WTC11 (cell line): ENCODE results near the gene HECW1. TPM values are rescaled to one million over a fixed set of nuclear protein-coding genes. Genes with fewer than 3 reads are reported as not detected.

Experiments used
- ATAC-seq: fragments of 200-7000 bp; cut with Tn5 transposase; 2 replicates; pipeline ENCODE4 v1.10.0; 2021; ENCODE audit warnings: mild to moderate bottlenecking, moderate library complexity
- CTCF ChIA-PET: fragments of 300-600 bp; sonication (Branson Sonifier 250); formaldehyde crosslinking; loops from one replicate; lab custom pipeline; 2021; ENCODE audit warnings: antibody characterized with exemption; lab: Charles Lee
- POLR2A ChIA-PET: fragments of 350-600 bp; sonication (Branson Sonifier 250); formaldehyde crosslinking; loops from one replicate; lab custom pipeline; 2021; ENCODE audit warnings: antibody characterized with exemption; lab: Charles Lee
- DNase-seq: peaks from one replicate; pipeline ENCODE4 v3.0.0; 2021; ENCODE audit warnings: low spot score
- H3K27ac Mint-ChIP-seq: 2 replicates; pipeline ENCODE4 v1.8.0; 2021; ENCODE audit warnings: mixed read lengths
- H3K27me3 Mint-ChIP-seq: 2 replicates; pipeline ENCODE4 v1.8.0; 2021; ENCODE audit warnings: low read depth, mild to moderate bottlenecking, moderate library complexity, mixed read lengths
- H3K36me3 Mint-ChIP-seq: 2 replicates; pipeline ENCODE4 v1.8.0; 2021; ENCODE audit warnings: mixed read lengths
- H3K4me1 Mint-ChIP-seq: 2 replicates; pipeline ENCODE4 v1.8.0; 2022; ENCODE audit warnings: mixed read lengths
- H3K4me3 Mint-ChIP-seq: 2 replicates; pipeline ENCODE4 v1.8.0; 2021; ENCODE audit warnings: mild to moderate bottlenecking, moderate library complexity, mixed read lengths
- H3K9me3 Mint-ChIP-seq: 2 replicates; pipeline ENCODE4 v1.8.0; 2021; ENCODE audit warnings: mixed read lengths
- CDX4 ChIP-seq: fragments of 250-450 bp; sonication (Bioruptor Pico); IDR thresholded peaks from 2 replicates; pipeline ENCODE4 v1.9.0; 2021; ENCODE audit warnings: moderate library complexity, mild to moderate bottlenecking, inconsistent platforms, borderline replicate concordance
- CREB1 ChIP-seq: sonication (generic); formaldehyde crosslinking; IDR thresholded peaks from 2 replicates; pipeline ENCODE4 v1.8.0; 2023; ENCODE audit warnings: mild to moderate bottlenecking, missing genetic modification reagents
- FOXP4 ChIP-seq: sonication (generic); formaldehyde crosslinking; IDR thresholded peaks from 2 replicates; pipeline ENCODE4 v1.8.0; 2022; ENCODE audit warnings: mild to moderate bottlenecking, missing genetic modification reagents
- GABPB1 ChIP-seq: sonication (generic); formaldehyde crosslinking; IDR thresholded peaks from 2 replicates; pipeline ENCODE4 v1.8.1; 2023; ENCODE audit warnings: mild to moderate bottlenecking, missing genetic modification reagents
- GTF2I ChIP-seq: fragments of 250-450 bp; sonication (Bioruptor Pico); conservative IDR thresholded peaks from 2 replicates; pipeline ENCODE4 v1.4.0; 2021; ENCODE audit warnings: mild to moderate bottlenecking
- JAZF1 ChIP-seq: fragments of 250-450 bp; sonication (Bioruptor Pico); IDR thresholded peaks from 2 replicates; pipeline ENCODE4 v1.9.0; 2021; ENCODE audit warnings: moderate library complexity, mild to moderate bottlenecking, inconsistent platforms
- NFE2L1 ChIP-seq: sonication (generic); formaldehyde crosslinking; IDR thresholded peaks from 2 replicates; pipeline ENCODE4 v1.8.1; 2023; ENCODE audit warnings: missing genetic modification reagents
- PRRX2 ChIP-seq: fragments of 250-450 bp; sonication (Bioruptor Pico); IDR thresholded peaks from 2 replicates; pipeline ENCODE4 v1.8.0; 2021; ENCODE audit warnings: mild to moderate bottlenecking
- RORB ChIP-seq: fragments of 250-450 bp; sonication (Bioruptor Pico); IDR thresholded peaks from 2 replicates; pipeline ENCODE4 v1.9.0; 2021; ENCODE audit warnings: mild to moderate bottlenecking
- SMAD4 ChIP-seq: sonication (generic); formaldehyde crosslinking; IDR thresholded peaks from 2 replicates; pipeline ENCODE4 v1.8.0; 2022; ENCODE audit warnings: mild to moderate bottlenecking, missing genetic modification reagents
- ZBTB43 ChIP-seq: sonication (generic); formaldehyde crosslinking; IDR thresholded peaks from 2 replicates; pipeline ENCODE4 v1.8.1; 2023; ENCODE audit warnings: mild to moderate bottlenecking, missing genetic modification reagents
- ZNF121 ChIP-seq: sonication (generic); formaldehyde crosslinking; IDR thresholded peaks from 2 replicates; pipeline ENCODE4 v1.8.0; 2023; ENCODE audit warnings: missing genetic modification reagents
- ZNF232 ChIP-seq: sonication (generic); formaldehyde crosslinking; IDR thresholded peaks from 2 replicates; pipeline ENCODE4 v1.8.0; 2022; ENCODE audit warnings: mild to moderate bottlenecking, missing genetic modification reagents
- ZNF416 ChIP-seq: fragments of 250-450 bp; sonication (Bioruptor Pico); IDR thresholded peaks from 2 replicates; pipeline ENCODE4 v1.9.0; 2021; ENCODE audit warnings: mild to moderate bottlenecking, inconsistent platforms
- ZSCAN18 ChIP-seq: fragments of 250-450 bp; sonication (Bioruptor Pico); IDR thresholded peaks from 2 replicates; pipeline ENCODE4 v2.1.2; 2022; ENCODE audit warnings: mild to moderate bottlenecking, moderate library complexity
- total RNA-seq: library from RNA; stranded (reverse); gene quantifications from 3 replicates; pipeline ENCODE4 v1.2.3, GENCODE V29; 2021
- TF ChIP-seq, protein P1 (sequence below): sonication (generic); formaldehyde crosslinking; IDR thresholded peaks from 2 replicates; pipeline ENCODE4 v1.8.0; 2023; ENCODE audit warnings: mild to moderate bottlenecking, missing genetic modification reagents
- TF ChIP-seq, protein P2 (sequence below): sonication (generic); formaldehyde crosslinking; IDR thresholded peaks from 2 replicates; pipeline ENCODE4 v1.8.1; 2023; ENCODE audit warnings: mild to moderate bottlenecking, missing genetic modification reagents, moderate library complexity
- TF ChIP-seq, protein P3 (sequence below): fragments of 200-600 bp; IDR thresholded peaks from 2 replicates; pipeline ENCODE4 v1.8.0; 2022; ENCODE audit warnings: antibody characterized with exemption
- TF ChIP-seq, protein P4 (sequence below): sonication (generic); formaldehyde crosslinking; IDR thresholded peaks from 2 replicates; pipeline ENCODE4 v1.8.0; 2023; ENCODE audit warnings: missing genetic modification reagents, mild to moderate bottlenecking, borderline replicate concordance

HECW1 gene
- total RNA-seq, 1 experiment from 2014 or later, result 6.1 TPM

DNA sequence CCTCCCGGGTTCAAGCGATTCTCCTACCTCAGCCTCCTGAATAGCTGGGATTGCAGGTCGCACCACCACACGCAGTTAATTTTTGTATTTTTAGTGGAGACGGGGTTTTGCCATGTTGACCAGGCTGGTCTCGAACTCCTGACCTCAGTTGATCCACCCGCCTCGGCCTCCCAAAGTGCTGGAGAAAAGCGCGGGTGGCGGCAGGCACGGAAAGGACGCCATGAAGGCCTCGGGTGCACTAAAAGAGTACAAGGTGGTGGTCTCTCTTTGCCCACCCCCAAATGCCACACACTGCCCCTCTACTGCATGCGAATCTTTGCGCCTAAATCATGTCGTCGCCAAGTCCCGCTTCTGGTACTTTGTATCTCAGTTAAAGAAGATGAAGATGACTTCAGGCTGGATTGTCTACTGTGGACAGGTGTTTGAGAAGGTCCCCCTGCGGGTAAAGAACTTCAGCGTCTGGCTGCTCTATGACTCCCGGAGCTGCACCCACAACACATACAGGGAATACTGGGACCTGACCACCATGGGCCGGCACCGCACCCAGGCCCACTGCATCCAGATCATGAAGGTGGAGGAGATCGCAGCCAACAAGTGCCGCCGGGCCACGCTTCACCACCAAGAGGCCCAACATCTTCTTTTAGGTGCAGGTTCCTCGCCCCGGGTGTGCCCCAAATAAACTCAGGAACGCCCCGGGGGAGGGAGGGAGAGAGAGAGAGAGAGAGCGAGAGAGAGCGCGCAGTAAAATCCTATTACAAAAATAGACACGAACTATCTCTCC, 161.7 kb downstream of the HECW1 start:
- CTCF ChIA-PET, result interaction anchor here (3.6 kb wide), 1 partner anchor 13 kb away, joined by 12 read pairs; no protein-coding TSS in a partner anchor
- POLR2A ChIA-PET, result no interaction called here
- H3K36me3 Mint-ChIP-seq, result peaks cover 27% of the 10 kb centered on the region
- peaks cover 4% of the 10 kb centered on the region; the same call in 1 of the 2 replicates for H3K27me3 Mint-ChIP-seq
- ATAC-seq, result no peak
- DNase-seq, result no peak
- no peak overlapping the region for H3K27ac Mint-ChIP-seq
- peaks cover 39% of the 10 kb centered on the region for H3K9me3 Mint-ChIP-seq
- TF ChIP-seq JAZF1 (no peak), ZBTB43 (no peak), CREB1 (CRISPR knock-in tag) (no peak), ZNF121 (peak; percentile 55; the same call in 1 of the 2 replicates), FOXP4 (no peak), GTF2I (CRISPR knock-in tag) (no peak)
- TF ChIP-seq, protein P1, sequence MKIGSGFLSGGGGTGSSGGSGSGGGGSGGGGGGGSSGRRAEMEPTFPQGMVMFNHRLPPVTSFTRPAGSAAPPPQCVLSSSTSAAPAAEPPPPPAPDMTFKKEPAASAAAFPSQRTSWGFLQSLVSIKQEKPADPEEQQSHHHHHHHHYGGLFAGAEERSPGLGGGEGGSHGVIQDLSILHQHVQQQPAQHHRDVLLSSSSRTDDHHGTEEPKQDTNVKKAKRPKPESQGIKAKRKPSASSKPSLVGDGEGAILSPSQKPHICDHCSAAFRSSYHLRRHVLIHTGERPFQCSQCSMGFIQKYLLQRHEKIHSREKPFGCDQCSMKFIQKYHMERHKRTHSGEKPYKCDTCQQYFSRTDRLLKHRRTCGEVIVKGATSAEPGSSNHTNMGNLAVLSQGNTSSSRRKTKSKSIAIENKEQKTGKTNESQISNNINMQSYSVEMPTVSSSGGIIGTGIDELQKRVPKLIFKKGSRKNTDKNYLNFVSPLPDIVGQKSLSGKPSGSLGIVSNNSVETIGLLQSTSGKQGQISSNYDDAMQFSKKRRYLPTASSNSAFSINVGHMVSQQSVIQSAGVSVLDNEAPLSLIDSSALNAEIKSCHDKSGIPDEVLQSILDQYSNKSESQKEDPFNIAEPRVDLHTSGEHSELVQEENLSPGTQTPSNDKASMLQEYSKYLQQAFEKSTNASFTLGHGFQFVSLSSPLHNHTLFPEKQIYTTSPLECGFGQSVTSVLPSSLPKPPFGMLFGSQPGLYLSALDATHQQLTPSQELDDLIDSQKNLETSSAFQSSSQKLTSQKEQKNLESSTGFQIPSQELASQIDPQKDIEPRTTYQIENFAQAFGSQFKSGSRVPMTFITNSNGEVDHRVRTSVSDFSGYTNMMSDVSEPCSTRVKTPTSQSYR, result no peak
- TF ChIP-seq, protein P2, sequence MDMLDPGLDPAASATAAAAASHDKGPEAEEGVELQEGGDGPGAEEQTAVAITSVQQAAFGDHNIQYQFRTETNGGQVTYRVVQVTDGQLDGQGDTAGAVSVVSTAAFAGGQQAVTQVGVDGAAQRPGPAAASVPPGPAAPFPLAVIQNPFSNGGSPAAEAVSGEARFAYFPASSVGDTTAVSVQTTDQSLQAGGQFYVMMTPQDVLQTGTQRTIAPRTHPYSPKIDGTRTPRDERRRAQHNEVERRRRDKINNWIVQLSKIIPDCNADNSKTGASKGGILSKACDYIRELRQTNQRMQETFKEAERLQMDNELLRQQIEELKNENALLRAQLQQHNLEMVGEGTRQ (CRISPR knock-in tag), result no peak
- no peak overlapping the region for H3K4me3 Mint-ChIP-seq
- peaks cover 23% of the 10 kb centered on the region for H3K4me1 Mint-ChIP-seq

- ChIA-PET CTCF (interaction anchor here (3.6 kb wide), 1 partner anchor 14 kb away, joined by 12 read pairs; no protein-coding TSS in a partner anchor), POLR2A (no interaction called here)
- Mint-ChIP-seq H3K9me3 (peaks cover 39% of the 10 kb centered on the region), H3K27me3 (peaks cover 4% of the 10 kb centered on the region; the same call in 1 of the 2 replicates), H3K4me3 (no peak overlapping the region), H3K4me1 (peaks cover 18% of the 10 kb centered on the region), H3K36me3 (peaks cover 27% of the 10 kb centered on the region), H3K27ac (no peak overlapping the region)
- TF ChIP-seq SMAD4 (CRISPR knock-in tag), result no peak
- TF ChIP-seq NFE2L1 (CRISPR knock-in tag), result no peak
- no peak for TF ChIP-seq CDX4 (CRISPR knock-in tag)
- TF ChIP-seq, protein P3, sequence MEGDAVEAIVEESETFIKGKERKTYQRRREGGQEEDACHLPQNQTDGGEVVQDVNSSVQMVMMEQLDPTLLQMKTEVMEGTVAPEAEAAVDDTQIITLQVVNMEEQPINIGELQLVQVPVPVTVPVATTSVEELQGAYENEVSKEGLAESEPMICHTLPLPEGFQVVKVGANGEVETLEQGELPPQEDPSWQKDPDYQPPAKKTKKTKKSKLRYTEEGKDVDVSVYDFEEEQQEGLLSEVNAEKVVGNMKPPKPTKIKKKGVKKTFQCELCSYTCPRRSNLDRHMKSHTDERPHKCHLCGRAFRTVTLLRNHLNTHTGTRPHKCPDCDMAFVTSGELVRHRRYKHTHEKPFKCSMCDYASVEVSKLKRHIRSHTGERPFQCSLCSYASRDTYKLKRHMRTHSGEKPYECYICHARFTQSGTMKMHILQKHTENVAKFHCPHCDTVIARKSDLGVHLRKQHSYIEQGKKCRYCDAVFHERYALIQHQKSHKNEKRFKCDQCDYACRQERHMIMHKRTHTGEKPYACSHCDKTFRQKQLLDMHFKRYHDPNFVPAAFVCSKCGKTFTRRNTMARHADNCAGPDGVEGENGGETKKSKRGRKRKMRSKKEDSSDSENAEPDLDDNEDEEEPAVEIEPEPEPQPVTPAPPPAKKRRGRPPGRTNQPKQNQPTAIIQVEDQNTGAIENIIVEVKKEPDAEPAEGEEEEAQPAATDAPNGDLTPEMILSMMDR, result no peak
- TF ChIP-seq ZNF416 (CRISPR knock-in tag), result no peak
- TF ChIP-seq, protein P4, sequence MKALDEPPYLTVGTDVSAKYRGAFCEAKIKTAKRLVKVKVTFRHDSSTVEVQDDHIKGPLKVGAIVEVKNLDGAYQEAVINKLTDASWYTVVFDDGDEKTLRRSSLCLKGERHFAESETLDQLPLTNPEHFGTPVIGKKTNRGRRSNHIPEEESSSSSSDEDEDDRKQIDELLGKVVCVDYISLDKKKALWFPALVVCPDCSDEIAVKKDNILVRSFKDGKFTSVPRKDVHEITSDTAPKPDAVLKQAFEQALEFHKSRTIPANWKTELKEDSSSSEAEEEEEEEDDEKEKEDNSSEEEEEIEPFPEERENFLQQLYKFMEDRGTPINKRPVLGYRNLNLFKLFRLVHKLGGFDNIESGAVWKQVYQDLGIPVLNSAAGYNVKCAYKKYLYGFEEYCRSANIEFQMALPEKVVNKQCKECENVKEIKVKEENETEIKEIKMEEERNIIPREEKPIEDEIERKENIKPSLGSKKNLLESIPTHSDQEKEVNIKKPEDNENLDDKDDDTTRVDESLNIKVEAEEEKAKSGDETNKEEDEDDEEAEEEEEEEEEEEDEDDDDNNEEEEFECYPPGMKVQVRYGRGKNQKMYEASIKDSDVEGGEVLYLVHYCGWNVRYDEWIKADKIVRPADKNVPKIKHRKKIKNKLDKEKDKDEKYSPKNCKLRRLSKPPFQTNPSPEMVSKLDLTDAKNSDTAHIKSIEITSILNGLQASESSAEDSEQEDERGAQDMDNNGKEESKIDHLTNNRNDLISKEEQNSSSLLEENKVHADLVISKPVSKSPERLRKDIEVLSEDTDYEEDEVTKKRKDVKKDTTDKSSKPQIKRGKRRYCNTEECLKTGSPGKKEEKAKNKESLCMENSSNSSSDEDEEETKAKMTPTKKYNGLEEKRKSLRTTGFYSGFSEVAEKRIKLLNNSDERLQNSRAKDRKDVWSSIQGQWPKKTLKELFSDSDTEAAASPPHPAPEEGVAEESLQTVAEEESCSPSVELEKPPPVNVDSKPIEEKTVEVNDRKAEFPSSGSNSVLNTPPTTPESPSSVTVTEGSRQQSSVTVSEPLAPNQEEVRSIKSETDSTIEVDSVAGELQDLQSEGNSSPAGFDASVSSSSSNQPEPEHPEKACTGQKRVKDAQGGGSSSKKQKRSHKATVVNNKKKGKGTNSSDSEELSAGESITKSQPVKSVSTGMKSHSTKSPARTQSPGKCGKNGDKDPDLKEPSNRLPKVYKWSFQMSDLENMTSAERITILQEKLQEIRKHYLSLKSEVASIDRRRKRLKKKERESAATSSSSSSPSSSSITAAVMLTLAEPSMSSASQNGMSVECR (CRISPR knock-in tag), result no peak
- TF ChIP-seq GABPB1 (CRISPR knock-in tag), result no peak
- TF ChIP-seq ZNF232 (CRISPR knock-in tag), result no peak
- no peak for TF ChIP-seq RORB (CRISPR knock-in tag)
- no peak for TF ChIP-seq PRRX2 (CRISPR knock-in tag)
- no peak for TF ChIP-seq ZSCAN18
- no peak for ATAC-seq
- no peak for DNase-seq
Observed at GRCh38 chr7:43274752-43275151, 162.3 kb downstream of the HECW1 start.
